SK-N-SH treated with all-trans-retinoic acid at 6 μM for 48 hours (cell line): Measurements from ENCODE around the gene TRIM7.

Experiments used
- ATAC-seq: fragments of 200-7000 bp; cut with Tn5 transposase; 3 replicates; pipeline ENCODE4 v1.9.1; 2020; ENCODE audit warnings: mild to moderate bottlenecking, moderate library complexity
- ARNTL ChIP-seq: fragments of 450-650 bp; formaldehyde crosslinking; IDR thresholded peaks from 2 replicates; pipeline ENCODE4 v1.5.0; 2020; ENCODE audit warnings: low read depth, mild to moderate bottlenecking, moderate library complexity, borderline replicate concordance
- BACH2 ChIP-seq: fragments of 250-450 bp; sonication (Bioruptor Pico); IDR thresholded peaks from 2 replicates; pipeline ENCODE4 v1.9.0; 2021; ENCODE audit warnings: mild to moderate bottlenecking, borderline replicate concordance
- CSDC2 ChIP-seq: fragments of 250-450 bp; sonication (Bioruptor Pico); IDR thresholded peaks from 2 replicates; pipeline ENCODE4 v1.5.0; 2020; ENCODE audit warnings: mild to moderate bottlenecking, moderate library complexity
- ESRRG ChIP-seq: fragments of 250-450 bp; sonication (Bioruptor Pico); IDR thresholded peaks from 2 replicates; pipeline ENCODE4 v1.6.1; 2021; ENCODE audit warnings: mild to moderate bottlenecking
- GLIS3 ChIP-seq: fragments of 250-450 bp; sonication (Bioruptor Pico); IDR thresholded peaks from 2 replicates; pipeline ENCODE4 v1.5.0; 2020; ENCODE audit warnings: mild to moderate bottlenecking, moderate library complexity
- ISL1 ChIP-seq: fragments of 250-450 bp; sonication (Bioruptor Pico); IDR thresholded peaks from 2 replicates; pipeline ENCODE4 v2.1.2; 2022; ENCODE audit warnings: mild to moderate bottlenecking, moderate library complexity
- OSR1 ChIP-seq: fragments of 250-450 bp; sonication (Bioruptor Pico); IDR thresholded peaks from 2 replicates; pipeline ENCODE4 v1.8.0; 2022; ENCODE audit warnings: moderate library complexity, mild to moderate bottlenecking, inconsistent platforms
- PPARA ChIP-seq: fragments of 250-450 bp; sonication (Bioruptor Pico); IDR thresholded peaks from 2 replicates; pipeline ENCODE4 v1.5.0; 2020; ENCODE audit warnings: mild to moderate bottlenecking, borderline replicate concordance
- RARB ChIP-seq: fragments of 250-450 bp; sonication (Bioruptor Pico); IDR thresholded peaks from 2 replicates; pipeline ENCODE4 v1.8.0; 2021; ENCODE audit warnings: mild to moderate bottlenecking, moderate library complexity
- SNAI2 ChIP-seq: fragments of 250-450 bp; sonication (Bioruptor Pico); IDR thresholded peaks from 2 replicates; pipeline ENCODE4 v1.5.0; 2020; ENCODE audit warnings: mild to moderate bottlenecking, moderate library complexity
- TCF4 ChIP-seq: fragments of 250-450 bp; sonication (Bioruptor Pico); IDR thresholded peaks from 2 replicates; pipeline ENCODE4 v1.8.0; 2021; ENCODE audit warnings: mild to moderate bottlenecking, moderate library complexity, borderline replicate concordance
- TOX ChIP-seq: fragments of 250-450 bp; sonication (Bioruptor Pico); IDR thresholded peaks from 2 replicates; pipeline ENCODE4 v1.8.0; 2021; ENCODE audit warnings: mild to moderate bottlenecking, moderate library complexity, borderline replicate concordance
- ZC3H10 ChIP-seq: fragments of 250-450 bp; sonication (Bioruptor Pico); IDR thresholded peaks from 2 replicates; pipeline ENCODE4 v1.5.1; 2021; ENCODE audit warnings: mild to moderate bottlenecking, moderate library complexity
- ZFP3 ChIP-seq: fragments of 250-450 bp; sonication (Bioruptor Pico); IDR thresholded peaks from 2 replicates; pipeline ENCODE4 v1.5.0; 2020; ENCODE audit warnings: mild to moderate bottlenecking, moderate library complexity
- ZFP30 ChIP-seq: fragments of 450-650 bp; formaldehyde crosslinking; IDR thresholded peaks from 2 replicates; pipeline ENCODE4 v1.5.0; 2022; ENCODE audit warnings: mild to moderate bottlenecking, moderate library complexity
- ZNF565 ChIP-seq: fragments of 450-650 bp; formaldehyde crosslinking; conservative IDR thresholded peaks from 2 replicates; pipeline ENCODE4 v1.5.0; 2020; ENCODE audit warnings: low read depth, mild to moderate bottlenecking, moderate library complexity
- ZNF70 ChIP-seq: fragments of 450-650 bp; formaldehyde crosslinking; IDR thresholded peaks from 2 replicates; pipeline ENCODE4 v1.5.0; 2020; ENCODE audit warnings: mild to moderate bottlenecking, moderate library complexity
- ZNF8 ChIP-seq: fragments of 450-650 bp; formaldehyde crosslinking; IDR thresholded peaks from 2 replicates; pipeline ENCODE4 v1.5.0; 2020; ENCODE audit warnings: mild to moderate bottlenecking, moderate library complexity
- TF ChIP-seq, protein P1 (sequence below): fragments of 250-450 bp; sonication (Bioruptor Pico); IDR thresholded peaks from 2 replicates; pipeline ENCODE4 v1.5.0; 2020; ENCODE audit warnings: mild to moderate bottlenecking, moderate library complexity
- TF ChIP-seq, protein P2 (sequence below): fragments of 250-450 bp; sonication (Bioruptor Pico); IDR thresholded peaks from 2 replicates; pipeline ENCODE4 v1.8.0; 2020; ENCODE audit warnings: mild to moderate bottlenecking, moderate library complexity, borderline replicate concordance
- TF ChIP-seq, protein P3 (sequence below): fragments of 250-450 bp; sonication (Bioruptor Pico); IDR thresholded peaks from 2 replicates; pipeline ENCODE4 v1.5.1; 2020; ENCODE audit warnings: low read depth, mild to moderate bottlenecking, moderate library complexity

The TRIM7 gene

DNA sequence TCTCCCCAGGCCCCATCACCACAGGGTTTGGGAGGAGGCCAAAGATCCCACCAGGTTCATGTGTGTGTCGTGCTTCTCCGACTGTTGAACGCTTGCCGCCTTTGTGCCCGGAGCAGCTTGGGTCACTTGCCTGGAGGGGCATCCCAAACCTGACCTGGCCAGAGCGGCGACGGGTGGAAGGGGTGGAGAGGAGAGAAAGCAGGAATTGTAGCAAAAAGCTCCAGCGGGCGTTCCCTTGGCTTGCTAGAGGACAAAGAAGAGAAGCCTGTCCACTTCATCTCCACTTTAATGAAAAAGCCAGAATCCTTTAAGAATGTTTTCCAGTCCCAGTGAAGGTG, 15.2 kb upstream of the TRIM7 start:
- TF ChIP-seq, protein P1, sequence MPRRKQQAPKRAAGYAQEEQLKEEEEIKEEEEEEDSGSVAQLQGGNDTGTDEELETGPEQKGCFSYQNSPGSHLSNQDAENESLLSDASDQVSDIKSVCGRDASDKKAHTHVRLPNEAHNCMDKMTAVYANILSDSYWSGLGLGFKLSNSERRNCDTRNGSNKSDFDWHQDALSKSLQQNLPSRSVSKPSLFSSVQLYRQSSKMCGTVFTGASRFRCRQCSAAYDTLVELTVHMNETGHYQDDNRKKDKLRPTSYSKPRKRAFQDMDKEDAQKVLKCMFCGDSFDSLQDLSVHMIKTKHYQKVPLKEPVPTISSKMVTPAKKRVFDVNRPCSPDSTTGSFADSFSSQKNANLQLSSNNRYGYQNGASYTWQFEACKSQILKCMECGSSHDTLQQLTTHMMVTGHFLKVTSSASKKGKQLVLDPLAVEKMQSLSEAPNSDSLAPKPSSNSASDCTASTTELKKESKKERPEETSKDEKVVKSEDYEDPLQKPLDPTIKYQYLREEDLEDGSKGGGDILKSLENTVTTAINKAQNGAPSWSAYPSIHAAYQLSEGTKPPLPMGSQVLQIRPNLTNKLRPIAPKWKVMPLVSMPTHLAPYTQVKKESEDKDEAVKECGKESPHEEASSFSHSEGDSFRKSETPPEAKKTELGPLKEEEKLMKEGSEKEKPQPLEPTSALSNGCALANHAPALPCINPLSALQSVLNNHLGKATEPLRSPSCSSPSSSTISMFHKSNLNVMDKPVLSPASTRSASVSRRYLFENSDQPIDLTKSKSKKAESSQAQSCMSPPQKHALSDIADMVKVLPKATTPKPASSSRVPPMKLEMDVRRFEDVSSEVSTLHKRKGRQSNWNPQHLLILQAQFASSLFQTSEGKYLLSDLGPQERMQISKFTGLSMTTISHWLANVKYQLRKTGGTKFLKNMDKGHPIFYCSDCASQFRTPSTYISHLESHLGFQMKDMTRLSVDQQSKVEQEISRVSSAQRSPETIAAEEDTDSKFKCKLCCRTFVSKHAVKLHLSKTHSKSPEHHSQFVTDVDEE (CRISPR knock-in tag): no peak
- TF ChIP-seq ZFP30 (CRISPR knock-in tag) (no peak), TOX (CRISPR knock-in tag) (no peak), CSDC2 (CRISPR knock-in tag) (no peak), ZNF565 (CRISPR knock-in tag) (no peak), ESRRG (CRISPR knock-in tag) (no peak), BACH2 (no peak)
- no peak for ATAC-seq

DNA sequence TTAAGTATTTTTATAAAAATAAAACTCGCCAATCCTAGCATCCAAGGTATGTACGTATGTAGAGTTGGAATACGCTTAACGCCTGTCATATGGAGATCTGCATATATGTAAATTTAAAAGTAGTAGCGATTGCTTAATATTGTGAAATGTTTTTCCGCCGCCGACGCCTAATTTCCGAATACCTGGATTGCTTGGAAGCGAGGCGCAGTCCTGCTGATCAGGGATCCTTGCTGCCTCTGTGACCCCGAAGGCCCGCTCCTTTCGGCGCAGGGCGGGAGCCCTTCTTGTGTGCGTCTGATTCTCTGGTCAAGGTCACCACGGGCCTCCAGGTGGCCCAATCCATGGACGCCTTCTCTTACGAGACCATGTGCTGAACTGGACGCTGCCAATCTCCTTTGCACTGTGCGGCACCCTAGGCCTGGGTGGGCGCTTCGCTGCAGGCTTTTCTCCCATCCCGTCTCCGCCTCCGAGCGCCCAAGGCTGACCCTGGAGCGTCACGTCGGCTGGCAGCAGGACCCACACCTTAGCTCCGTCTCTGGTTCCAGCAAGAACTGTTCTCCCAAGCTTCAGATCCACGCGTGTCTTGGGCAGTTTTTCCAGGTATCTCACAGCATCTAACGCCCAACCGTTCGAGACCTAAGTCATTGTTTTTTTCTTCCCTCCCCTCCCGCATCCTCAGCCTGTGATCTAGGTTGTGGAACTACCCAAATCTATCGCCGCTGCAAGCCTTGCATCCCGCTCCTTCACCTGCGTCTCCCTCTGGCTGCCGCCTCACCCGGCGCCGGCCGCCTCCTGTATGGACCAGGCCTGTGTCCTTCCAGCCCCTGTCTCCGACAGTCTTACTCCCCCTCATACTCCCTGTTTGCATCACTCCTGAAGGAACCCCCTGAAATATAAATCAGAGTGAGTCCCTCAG, 14.5 kb upstream of the TRIM7 start:
- no peak for ATAC-seq
- TF ChIP-seq, protein P2, sequence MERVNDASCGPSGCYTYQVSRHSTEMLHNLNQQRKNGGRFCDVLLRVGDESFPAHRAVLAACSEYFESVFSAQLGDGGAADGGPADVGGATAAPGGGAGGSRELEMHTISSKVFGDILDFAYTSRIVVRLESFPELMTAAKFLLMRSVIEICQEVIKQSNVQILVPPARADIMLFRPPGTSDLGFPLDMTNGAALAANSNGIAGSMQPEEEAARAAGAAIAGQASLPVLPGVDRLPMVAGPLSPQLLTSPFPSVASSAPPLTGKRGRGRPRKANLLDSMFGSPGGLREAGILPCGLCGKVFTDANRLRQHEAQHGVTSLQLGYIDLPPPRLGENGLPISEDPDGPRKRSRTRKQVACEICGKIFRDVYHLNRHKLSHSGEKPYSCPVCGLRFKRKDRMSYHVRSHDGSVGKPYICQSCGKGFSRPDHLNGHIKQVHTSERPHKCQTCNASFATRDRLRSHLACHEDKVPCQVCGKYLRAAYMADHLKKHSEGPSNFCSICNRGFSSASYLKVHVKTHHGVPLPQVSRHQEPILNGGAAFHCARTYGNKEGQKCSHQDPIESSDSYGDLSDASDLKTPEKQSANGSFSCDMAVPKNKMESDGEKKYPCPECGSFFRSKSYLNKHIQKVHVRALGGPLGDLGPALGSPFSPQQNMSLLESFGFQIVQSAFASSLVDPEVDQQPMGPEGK (CRISPR knock-in tag): no peak
- TF ChIP-seq ISL1 (CRISPR knock-in tag) (no peak), ZC3H10 (no peak), ARNTL (CRISPR knock-in tag) (no peak), ZNF565 (CRISPR knock-in tag) (no peak)

DNA sequence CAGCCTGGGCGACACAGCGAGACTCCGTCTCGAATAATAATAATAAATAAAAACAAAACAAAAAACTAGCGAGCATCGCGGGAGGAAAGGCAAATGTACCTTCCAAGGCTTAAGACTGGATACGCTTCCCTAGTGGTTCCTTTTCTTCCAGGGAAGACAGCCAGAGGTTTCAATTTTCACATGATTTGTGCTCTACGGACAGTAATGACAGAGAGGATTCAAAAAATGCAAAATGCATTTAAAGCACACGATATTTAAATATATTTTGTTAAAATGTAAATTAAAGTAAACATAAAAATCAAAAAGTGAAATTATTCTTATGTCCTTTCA, 13.8 kb upstream of the TRIM7 start:
- TF ChIP-seq ZNF8 (CRISPR knock-in tag) (no peak), ZFP3 (CRISPR knock-in tag) (no peak), ZFP30 (CRISPR knock-in tag) (no peak)

DNA sequence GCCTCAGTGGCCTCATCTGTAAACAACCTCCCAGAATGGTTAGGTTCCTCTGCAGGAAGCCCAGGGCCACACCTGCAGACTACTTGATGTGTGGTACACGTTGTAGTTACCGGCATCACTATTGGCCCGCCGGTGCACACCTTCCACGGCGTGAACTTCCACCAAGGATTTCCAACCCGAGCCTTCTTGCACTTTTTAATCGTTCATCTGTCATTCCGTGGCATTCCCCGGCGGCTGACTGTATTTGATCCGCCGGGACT, 12.7 kb upstream of the TRIM7 start:
- no peak for TF ChIP-seq RARB (CRISPR knock-in tag)
- TF ChIP-seq GLIS3 (CRISPR knock-in tag): no peak
- no peak for TF ChIP-seq SNAI2
- TF ChIP-seq, protein P1 (CRISPR knock-in tag): no peak
- no peak for TF ChIP-seq ZNF8 (CRISPR knock-in tag)
- no peak for TF ChIP-seq ZFP30 (CRISPR knock-in tag)
- TF ChIP-seq TCF4: no peak
- TF ChIP-seq ARNTL (CRISPR knock-in tag): no peak
- TF ChIP-seq PPARA: no peak
- TF ChIP-seq, protein P3, sequence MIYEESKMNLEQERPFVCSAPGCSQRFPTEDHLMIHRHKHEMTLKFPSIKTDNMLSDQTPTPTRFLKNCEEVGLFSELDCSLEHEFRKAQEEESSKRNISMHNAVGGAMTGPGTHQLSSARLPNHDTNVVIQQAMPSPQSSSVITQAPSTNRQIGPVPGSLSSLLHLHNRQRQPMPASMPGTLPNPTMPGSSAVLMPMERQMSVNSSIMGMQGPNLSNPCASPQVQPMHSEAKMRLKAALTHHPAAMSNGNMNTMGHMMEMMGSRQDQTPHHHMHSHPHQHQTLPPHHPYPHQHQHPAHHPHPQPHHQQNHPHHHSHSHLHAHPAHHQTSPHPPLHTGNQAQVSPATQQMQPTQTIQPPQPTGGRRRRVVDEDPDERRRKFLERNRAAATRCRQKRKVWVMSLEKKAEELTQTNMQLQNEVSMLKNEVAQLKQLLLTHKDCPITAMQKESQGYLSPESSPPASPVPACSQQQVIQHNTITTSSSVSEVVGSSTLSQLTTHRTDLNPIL (CRISPR knock-in tag): no peak
- TF ChIP-seq ESRRG (CRISPR knock-in tag): no peak
- TF ChIP-seq OSR1: no peak
- TF ChIP-seq ZC3H10: no peak
- TF ChIP-seq CSDC2 (CRISPR knock-in tag): no peak
- no peak for TF ChIP-seq ZNF70 (CRISPR knock-in tag)
- ATAC-seq: no peak; the same call in 2 of the 3 replicates

More for the DNA sequence above, 13.8 kb upstream of the TRIM7 start:
- ATAC-seq: no peak
